Endometrium (tissue), 2 donors: Measurements from ENCODE around the gene PAPPA.

ENCODE experiments used
- FAIRE-seq: peaks from 2 replicates; lab custom pipeline; 2012; peaks lifted over from hg19 to GRCh38; lab: Jason Lieb, UNC
- donor health status: control.
- donor health status: control.

The PAPPA gene

DNA sequence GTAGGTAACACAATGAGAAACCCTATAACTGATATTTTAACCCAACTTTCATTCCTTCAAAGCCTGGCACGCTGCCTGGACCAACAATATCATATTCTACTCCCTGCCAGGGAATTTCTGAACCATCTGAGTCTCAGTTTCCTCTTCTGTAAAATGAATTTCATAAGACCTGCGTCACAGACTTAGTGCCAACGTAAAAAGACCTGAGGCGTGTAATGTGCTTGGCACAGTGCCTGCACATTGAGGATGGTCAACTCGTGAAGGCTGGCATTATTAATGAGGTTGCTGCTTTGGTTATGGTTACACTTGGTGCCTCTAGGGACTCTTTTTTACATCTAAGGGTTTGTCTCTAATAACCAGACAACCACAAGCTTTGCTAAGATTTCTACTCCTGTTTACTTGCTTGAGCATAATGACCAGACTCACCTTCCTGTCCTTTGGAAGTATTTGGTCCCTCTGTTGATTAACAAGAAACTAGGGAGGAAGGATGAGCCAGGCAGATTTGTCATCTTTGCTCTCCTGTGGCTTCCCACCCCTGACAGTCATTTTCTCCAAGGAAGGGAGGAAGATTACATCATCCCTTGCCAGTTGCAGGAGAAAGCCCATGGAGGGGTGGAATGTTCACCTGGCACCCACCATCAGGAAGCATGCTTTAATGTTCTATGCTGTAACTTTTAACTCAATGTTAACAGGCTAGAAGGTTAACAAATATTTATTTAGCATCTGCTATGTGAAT, 79.0 kb downstream of the PAPPA start:
- FAIRE-seq = no peak

DNA sequence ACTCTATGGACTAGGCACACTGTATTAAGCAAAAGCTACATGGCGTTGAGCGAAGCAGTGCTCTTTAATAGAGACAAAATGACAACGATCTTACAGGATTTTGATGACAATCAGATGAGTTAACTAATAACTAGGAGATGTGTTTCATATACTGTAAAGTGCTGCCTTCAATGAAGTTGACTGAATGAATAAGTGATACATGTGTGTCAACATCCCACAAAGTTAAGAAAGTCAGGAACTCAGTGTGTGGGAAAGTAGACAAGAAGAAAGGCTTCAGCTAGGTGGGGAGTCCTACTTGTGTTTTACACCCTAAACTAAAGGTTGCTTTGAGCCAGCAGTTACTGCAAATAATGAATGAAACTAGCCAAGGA, 79.6 kb downstream of the PAPPA start:
- FAIRE-seq = no peak

DNA sequence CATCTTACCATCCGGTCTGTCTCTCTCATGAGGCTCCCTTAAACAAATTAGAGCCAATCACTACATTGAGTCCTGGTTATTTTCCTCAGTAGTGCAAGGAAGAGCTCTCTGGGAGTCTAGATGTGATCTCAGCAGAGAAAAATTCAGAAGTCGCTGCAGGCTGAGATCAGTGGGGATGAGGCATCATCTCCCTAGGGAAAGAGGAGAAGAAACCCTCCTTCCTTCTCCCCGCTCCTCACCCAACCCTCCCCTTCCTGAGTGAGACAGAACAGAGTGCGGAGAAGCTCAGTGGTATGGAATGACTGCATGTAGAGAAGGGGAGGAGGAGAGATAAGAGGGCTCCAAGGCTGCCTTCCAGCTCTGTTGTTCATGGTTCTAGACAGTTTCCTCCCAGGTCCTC, 80.5 kb downstream of the PAPPA start:
- no peak for FAIRE-seq

DNA sequence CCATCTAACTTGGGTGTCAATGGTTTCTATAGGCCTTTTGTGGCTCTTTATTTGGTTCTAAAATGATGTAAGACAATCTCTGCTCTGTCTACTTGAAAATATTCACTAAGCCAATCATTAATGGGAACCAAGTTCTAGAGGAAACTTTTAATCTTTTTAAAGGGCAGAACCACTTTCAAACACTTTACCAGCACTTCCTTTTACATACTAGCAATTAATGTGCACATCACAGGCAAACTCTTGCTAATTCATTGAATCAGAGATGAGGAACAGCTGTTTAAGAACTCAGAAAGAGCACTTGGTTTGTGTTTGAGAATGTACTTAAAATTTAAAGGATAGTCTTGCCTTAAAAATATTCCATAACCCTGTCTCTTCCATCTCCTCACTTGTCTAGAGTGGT, 83.4 kb downstream of the PAPPA start:
- no peak for FAIRE-seq

DNA sequence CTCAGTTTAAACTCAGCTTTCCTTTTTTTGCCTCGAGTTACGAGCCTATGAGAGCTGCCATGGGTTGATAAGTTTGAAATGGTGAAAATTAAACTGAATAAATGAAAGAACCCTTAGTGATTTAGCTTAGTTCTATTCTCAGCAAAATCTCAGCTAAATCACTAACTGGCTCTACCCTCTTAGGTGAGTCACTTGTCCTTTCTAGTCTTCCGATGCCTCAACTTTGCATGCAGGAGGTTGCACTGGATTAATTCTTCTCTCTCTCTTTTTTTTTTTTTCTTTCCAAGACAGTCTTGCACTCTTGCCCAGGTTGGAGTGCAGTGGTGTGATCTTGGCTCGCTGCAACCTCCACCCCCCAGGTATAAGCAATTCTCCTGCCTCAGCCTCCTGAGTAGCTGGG, 83.9 kb downstream of the PAPPA start:
- no peak for FAIRE-seq

DNA sequence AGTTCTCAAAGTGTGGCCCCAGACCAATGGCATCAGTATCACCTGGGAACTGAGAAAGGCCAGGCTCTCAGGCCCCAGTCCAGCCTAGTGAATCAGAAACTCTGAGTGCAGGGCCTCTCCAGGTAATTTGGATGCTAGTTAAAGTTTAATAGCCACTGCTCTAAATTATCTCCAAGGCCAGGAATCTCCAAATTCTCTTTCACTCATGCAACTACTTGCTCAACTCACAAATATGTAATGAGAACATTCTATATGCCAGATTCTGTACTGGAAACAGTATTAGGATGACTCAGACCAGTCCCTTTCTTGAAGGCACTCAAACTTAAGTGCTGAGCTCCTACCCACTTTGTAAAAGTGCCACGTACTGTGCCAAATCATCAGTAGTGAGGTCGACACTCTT, 84.6 kb downstream of the PAPPA start:
- FAIRE-seq = no peak

DNA sequence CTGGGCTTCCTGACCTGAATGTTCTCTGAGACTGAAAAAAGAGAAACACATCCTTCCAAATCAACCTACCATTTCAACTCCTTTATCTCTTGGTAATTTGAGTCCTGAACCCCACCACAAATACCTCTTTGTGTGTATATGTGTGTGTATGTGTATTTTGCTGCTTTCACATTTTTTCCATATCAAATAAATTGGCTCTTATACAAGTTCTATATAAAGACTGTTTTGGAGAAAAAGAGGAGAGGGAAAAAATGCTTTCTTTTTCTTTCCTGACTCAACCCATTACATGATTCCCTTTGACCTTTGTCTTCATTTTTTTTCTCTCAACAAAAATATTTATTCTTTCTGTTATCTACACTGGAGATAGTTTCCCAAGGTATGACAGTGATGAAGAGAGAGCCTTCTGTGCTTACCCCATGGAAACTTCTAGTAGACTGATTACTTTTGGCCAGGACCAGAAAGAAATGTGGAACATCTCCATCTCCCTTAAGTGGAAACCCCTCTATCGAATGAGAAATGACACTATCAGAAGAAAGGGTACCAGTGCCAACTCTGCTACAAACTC, 85.3 kb downstream of the PAPPA start:
- FAIRE-seq = no peak

DNA sequence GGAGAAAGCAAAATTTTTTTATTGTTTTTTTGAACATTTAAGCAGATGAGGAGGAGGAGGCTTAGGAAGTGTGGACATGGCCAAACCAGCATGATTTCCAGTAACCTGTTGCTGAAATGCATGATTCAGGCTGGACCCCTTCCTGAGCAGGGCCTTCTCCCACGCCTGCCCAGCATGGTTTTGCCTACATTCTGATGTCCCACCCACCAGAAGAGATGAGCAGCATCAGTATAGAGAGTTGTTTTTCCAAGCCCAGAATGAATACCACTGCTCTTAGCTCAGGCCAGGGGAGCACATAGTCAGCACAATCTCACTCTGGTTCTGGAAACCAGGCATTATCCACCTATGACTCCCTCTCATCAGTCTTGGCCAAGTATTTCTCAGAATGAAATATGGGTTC, 90.1 kb downstream of the PAPPA start:
- FAIRE-seq = no peak

DNA sequence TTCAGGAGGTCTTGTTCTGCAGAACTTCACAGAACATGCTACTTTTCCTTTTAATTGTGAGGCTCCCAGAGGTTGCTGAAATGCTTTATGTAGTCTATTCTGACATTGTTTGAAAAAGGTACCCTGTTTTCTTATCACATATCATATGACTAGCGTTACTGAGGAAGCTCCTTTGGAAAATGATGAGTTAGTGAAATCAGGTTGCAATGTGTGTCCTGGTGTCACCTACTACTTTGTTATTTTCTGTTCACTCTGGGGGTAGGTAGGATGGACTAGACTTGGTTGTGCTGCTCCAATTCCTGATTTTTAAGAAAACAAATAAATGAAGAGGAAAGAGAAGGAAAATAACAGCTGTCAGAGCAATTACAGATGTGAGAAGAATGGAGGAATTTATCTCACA, 93.7 kb downstream of the PAPPA start:
- FAIRE-seq = no peak

DNA sequence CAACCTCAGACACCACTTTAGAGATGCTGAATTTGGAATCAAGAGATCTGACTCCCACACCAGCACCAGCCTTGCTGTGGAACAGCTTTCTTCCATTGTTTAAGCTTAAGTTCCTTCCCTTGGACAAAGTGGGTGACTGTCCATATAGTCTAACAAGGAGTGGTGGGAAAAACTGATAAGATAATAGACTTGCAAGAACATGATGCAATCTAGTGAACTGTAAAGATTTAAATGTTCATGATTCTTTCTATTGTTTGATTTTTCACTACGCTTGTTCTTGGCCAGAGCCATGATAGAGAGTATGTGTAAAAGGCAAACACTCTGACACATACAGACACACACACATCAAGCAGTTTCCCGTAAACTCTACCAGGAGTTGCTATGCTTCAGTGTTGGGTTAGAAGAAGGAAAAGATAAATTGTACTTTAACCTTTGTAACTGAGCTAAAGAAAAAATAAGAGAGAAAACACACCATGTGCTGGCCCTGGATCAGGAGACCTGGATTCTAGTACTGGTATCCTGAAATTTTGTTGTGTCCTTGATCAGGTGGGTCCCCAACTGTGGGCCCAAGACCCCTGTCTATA, 94.3 kb downstream of the PAPPA start:
- FAIRE-seq = no peak

DNA sequence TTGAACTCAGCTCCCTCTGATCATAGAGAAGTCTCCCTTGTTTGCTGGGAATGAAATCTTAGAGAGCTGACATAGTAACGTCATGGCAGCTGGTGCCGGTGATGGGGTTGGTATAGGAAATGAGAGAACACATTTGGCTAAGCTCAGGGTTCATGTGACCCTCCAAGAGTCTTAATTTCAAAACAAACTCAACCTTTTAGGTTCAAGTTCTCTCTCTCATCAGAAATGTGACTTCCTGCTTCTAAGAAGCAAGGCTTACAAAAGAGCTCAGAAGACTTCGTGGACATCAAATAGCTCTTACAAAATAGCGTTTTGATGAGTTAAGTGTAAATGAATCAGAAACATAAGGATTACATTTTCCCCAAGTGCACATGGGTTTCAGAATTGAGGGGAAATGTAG, 97.3 kb downstream of the PAPPA start:
- FAIRE-seq = no peak

DNA sequence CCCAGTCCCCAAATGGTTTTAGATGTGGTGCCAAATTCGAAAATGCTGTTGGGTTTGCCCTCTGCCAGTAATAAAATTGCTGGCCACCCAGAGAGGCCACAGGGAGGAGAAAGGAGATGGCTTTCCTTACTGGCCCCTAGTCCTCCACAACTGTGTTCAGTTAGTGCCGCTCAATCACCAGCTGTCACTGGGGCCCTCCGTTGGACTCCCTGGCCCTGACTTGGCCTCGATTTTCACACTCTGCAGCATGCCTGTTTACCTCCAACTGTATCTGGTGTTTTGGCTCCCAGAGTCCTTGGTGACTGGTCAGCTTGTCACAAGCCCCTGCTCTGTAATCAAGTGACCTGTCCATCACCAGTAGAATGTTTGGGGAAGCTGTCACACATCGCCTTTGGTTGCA, 97.8 kb downstream of the PAPPA start:
- FAIRE-seq = no peak

DNA sequence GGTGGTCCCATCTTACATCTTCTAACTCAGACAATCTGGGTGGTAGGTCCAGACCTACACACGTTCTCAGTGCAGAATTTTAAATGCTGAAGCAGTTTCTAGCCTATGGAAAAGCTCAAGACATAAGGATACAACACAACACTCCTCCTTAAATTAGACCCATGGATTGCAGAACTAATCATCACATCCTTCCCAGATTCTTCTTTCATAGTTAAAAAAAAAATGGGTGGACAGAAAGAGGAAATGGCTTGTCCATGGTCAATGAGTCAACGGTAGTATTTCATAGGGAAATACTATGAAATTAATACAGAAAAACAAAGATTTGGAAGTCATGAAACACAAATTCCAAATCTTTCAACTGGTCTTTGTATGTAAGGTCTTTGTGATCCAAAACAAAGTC, 106.9 kb downstream of the PAPPA start:
- FAIRE-seq = no peak

DNA sequence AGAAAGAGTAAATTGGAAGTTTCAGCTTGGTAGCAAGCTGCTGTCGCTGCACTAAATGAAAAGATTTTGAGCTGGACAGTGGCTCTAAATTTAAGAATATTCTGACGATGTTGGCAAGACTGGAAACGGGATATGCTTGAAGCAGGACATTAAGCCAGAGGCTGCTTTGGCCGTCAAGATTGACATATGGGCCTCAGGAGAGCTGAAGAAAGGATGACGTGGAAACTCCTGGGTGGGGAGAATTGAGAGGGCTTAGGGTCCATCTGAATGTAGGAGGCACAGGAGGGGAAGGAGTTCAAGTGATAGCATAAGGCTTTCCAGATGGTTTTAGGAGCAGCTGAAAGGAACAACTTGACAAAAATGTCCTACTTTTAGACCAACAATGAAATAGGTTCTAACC, 108.9 kb downstream of the PAPPA start:
- FAIRE-seq = no peak

DNA sequence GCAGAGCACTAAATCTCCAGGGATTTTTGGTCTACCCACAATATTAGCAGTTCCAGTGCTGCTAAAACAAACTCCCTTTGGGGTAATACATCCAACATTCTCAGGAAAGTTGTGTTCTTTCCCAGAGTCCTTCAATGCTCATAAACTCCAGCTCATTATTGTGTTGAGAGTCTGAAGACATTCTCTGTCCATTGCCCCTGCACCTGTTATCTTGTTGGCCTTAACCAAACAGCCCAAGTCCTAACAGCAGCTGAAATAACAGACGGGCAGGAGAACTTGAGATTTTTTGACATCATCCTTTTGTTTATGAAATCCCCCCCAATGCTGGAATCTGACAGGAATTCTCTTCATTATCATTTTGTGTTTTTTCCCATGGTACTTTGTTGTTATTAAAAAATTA, 110.8 kb downstream of the PAPPA start:
- no peak for FAIRE-seq

DNA sequence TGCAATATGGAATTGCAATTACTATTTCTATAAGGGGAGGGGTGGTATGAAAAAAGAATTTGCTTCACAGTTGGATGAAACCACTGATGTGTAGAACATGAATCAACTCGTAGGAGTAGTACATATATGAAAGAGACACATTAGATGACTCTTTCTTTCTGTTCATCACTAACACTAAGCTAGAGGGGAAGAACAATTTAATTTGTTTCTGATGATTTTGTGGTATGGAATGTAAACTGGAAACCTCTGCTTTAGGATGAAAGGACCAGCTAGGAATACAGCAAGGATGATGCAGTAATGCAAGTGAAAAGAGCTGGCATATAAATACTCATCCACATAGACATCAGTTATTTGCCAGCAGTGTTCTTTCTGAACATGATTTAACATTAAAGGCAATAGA, 113.4 kb downstream of the PAPPA start:
- FAIRE-seq = no peak

DNA sequence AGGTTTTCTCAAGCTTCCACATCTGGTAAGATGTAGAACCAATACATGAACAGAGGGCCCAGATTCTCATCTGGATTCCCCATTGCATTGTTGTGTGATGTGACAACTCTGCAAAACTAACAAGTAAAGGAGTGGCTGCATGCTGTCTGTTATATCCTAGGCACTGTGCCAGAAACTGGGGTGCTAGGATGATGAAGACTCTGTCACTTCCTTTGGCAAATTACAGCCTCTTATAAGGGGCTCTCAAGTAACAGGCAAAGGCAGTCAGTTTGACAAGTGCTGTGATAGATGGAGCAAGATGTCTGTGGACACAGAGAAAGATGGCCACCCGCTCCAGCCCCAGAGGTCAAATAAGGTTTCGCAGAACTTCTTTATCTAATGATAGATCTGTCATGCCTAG, 115.7 kb downstream of the PAPPA start:
- no peak for FAIRE-seq

DNA sequence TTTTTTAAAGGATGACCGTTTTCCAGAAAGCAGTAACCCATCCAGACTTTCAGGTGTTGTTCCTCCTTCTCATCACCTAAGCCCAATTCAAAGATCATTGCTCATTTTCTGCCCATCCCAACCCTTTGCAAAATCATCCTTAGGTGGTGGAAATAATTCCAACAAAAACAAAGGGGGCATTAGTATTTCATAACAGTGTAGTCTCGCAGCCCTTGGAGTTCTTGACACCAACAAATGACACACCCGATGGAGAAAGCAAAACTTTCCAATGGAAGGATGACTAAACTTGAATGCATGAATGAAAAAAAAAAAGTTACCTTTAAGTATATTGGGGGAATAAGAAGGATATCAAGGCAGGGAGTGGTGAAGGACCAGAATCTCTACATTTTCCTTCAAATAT, 117.0 kb downstream of the PAPPA start:
- no peak for FAIRE-seq

DNA sequence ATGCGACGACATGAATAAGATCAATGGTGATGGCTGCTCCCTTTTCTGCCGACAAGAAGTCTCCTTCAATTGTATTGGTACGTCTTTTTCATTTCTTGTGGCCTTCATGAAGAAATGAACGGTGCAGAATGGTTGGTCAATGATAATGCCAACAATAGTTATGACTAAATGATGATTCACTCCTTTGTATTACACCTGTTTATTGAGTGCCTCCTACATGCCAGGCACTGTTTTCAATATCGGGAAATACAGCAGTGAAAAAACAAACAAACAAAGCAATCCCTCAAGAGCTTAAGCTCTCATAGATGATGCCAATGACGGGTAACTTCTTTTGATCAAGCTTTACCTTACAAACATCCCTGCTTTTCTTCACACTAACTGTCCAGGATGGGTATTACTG, 117.7 kb downstream of the PAPPA start:
- FAIRE-seq = no peak

DNA sequence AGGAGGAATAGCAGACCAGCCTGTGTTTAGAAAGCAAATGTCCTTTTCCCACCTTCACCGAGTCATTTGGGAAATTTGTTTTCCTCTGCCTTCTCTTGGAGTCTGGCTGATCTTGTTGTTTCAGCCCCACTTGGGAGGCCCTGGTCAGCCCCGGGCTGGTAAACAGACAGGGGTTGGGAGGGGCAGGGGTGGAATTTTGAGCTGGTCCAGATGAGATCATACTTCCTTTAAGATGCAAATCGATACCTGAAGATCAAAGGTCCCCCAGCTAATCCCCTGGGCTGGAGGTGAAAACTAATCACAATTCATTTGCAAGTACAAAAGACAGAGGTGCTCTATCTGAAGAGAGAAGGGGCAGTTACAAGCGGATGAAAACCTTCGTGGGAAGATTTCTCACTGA, 118.4 kb downstream of the PAPPA start:
- FAIRE-seq = no peak

DNA sequence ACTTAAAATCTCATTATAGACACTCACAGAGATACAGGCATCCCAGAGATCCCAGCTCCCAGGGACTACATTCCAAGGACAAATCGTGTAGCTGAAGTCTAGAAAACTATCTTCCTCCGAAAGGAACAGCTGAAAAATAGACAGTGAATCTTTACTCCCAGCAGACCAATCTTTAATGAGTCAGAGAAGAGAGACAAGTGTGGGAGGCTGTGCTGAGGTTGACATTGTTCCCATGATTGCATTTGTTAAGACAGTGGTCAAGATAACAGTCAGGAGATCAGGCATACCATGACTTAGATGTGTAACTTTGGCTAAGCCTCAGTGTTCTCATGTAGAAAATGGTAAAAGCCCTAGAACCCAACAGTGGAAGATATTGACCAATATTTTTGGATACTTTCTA, 120.7 kb downstream of the PAPPA start:
- no peak for FAIRE-seq

DNA sequence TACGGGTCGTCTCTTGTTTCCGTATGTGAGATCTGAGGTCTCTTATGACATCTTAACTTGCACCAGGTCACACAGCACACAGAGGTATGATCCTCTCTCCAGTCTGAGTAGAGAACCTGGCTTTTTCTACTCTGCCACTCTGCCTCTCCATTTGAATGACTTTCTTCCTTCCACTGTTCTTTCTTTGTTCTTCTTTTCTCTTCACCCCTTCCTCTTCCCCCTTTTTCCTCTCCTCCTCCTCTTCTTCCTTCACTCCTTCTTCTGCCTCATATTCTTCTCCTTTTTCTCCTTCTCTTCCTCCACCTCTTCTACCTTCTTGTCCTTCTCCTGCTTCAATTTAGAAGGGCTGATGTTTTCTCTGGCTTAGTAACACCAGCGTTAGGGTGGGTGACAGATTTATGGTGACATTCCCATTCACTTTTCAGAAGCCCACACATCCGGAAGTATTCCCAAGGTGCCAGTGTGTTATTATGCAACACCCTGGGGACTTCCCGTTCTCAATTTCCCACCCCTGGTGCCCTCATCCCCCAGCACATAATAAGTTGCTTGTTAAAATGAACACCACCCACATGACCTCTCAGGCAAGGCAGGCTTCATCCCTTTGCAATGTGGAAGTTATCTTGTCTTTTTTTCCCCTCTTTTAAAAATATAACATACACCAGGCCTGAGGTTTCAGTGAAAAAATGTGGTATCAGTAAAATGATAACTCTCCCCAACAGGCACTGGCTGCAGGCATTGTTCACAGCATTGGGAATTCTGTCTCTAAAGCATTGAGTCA, 122.0 kb downstream of the PAPPA start:
- FAIRE-seq = no peak

DNA sequence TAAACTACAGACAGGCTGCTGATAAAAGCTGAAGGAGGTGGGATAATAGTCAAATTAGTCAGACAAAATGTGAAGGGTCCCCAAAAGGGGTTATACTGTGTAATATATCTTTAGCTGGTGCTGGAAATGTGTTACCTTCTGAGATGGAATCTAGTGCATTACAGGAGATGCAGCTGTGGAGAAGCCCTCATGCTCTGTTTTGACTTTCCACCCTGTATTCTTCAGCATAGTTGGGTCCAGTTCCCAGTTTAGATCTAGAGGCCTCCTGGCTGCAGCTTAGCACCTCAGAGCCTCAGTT, 122.6 kb downstream of the PAPPA start:
- FAIRE-seq = no peak
